H1 (cell line): ENCODE results near the gene PIAS3. TPM values are rescaled to one million over a fixed set of nuclear protein-coding genes. Genes with fewer than 3 reads are reported as not detected.

ENCODE experiments used
- CTCF ChIA-PET: fragments of 300-600 bp; sonication (Branson Sonifier 250); formaldehyde crosslinking; loops from one replicate; lab custom pipeline; 2021; ENCODE audit not compliant: partially characterized antibody; lab: Charles Lee
- POLR2A ChIA-PET: fragments of 300-600 bp; sonication (Branson Sonifier 250); formaldehyde crosslinking; loops from one replicate; lab custom pipeline; 2021; ENCODE audit warnings: inconsistent platforms; ENCODE audit not compliant: partially characterized antibody; lab: Charles Lee
- DNase-seq, 2 experiments: peaks; one replicate each; pipeline versions ENCODE4 v3.0.0 to v3.0.0-alpha.2; 2010 to 2022; ENCODE audit warnings: low spot score in 2 of 2, low read depth in 1 of 2, mixed read lengths in 1 of 2
- FAIRE-seq: peaks from 2 replicates; lab custom pipeline; 2011; peaks lifted over from hg19 to GRCh38; lab: Jason Lieb, UNC
- H2AFZ ChIP-seq: 2 replicates; pipeline ENCODE4 v1.8.1; 2012; ENCODE audit warnings: low read length, inconsistent platforms
- H2AK5ac ChIP-seq: 2 replicates; pipeline ENCODE4 v1.6.1; 2013; ENCODE audit warnings: low read depth, low read length
- H2BK120ac ChIP-seq: replicated peaks from 2 replicates; pipeline ENCODE3; 2013; ENCODE audit warnings: low read depth, low read length, inconsistent platforms
- H2BK12ac ChIP-seq: 2 replicates; pipeline ENCODE4 v1.6.1; 2013; ENCODE audit warnings: low read depth, low read length
- H2BK15ac ChIP-seq: 2 replicates; pipeline ENCODE4 v1.6.1; 2013; ENCODE audit warnings: low read length
- H2BK20ac ChIP-seq: 2 replicates; pipeline ENCODE4 v1.6.1; 2013; ENCODE audit warnings: low read length
- H2BK5ac ChIP-seq: 2 replicates; pipeline ENCODE4 v1.6.1; 2013; ENCODE audit warnings: low read depth, low read length
- H3K14ac ChIP-seq: 2 replicates; pipeline ENCODE4 v1.6.1; 2013; ENCODE audit warnings: inconsistent platforms; ENCODE audit not compliant: insufficient read length
- H3K18ac ChIP-seq: 2 replicates; pipeline ENCODE4 v1.6.1; 2013; ENCODE audit warnings: low read length; ENCODE audit errors: extremely low read depth
- H3K23ac ChIP-seq: 2 replicates; pipeline ENCODE4 v1.6.1; 2013; ENCODE audit warnings: inconsistent platforms; ENCODE audit not compliant: insufficient read length
- H3K23me2 ChIP-seq: 2 replicates; pipeline ENCODE4 v1.6.1; 2013; ENCODE audit warnings: low read depth, low read length
- H3K27ac ChIP-seq: 2 replicates; pipeline ENCODE4 v1.6.1; 2011; ENCODE audit warnings: low read depth, low read length, inconsistent platforms
- H3K27me3 ChIP-seq, 4 experiments: replicated peaks in 1 of 4; 1 replicate in 1 of 4; 2 replicates in 3 of 4; pipeline versions ENCODE4 v1.6.1 to v1.8.1; 2011 to 2013; ENCODE audit warnings: low read length in 3 of 4, mild to moderate bottlenecking in 3 of 4, inconsistent platforms in 2 of 4, mixed read lengths in 2 of 4, moderate library complexity in 1 of 4; ENCODE audit not compliant: control insufficient read depth in 3 of 4, insufficient read depth in 3 of 4; ENCODE audit errors: extremely low read depth in 1 of 4
- H3K36me3 ChIP-seq, 4 experiments: 2 replicates each; pipeline versions ENCODE4 v1.6.1 to v1.8.1; 2011 to 2013; ENCODE audit warnings: mild to moderate bottlenecking in 4 of 4, low read length in 3 of 4, moderate library complexity in 2 of 4, control low read depth in 1 of 4, inconsistent platforms in 1 of 4; ENCODE audit not compliant: insufficient read depth in 4 of 4, control insufficient read depth in 2 of 4
- H3K4ac ChIP-seq: replicated peaks from 2 replicates; pipeline ENCODE3; 2013; ENCODE audit warnings: low read length, low read depth, mixed read lengths, inconsistent platforms; ENCODE audit not compliant: insufficient read length
- H3K4me1 ChIP-seq, 4 experiments: replicated peaks in 1 of 4; 1 replicate in 1 of 4; 2 replicates in 3 of 4; pipeline versions ENCODE4 v1.6.1 to v1.8.1; 2011 to 2013; ENCODE audit warnings: low read length in 3 of 4, inconsistent platforms in 2 of 4, mixed read lengths in 1 of 4; ENCODE audit not compliant: insufficient read depth in 4 of 4, control insufficient read depth in 3 of 4
- H3K4me2 ChIP-seq, 2 experiments: 2 replicates each; pipeline versions ENCODE4 v1.6.1 to v1.8.1; 2011 to 2013; ENCODE audit warnings: low read depth in 2 of 2, low read length in 2 of 2, control low read depth in 1 of 2, inconsistent platforms in 1 of 2, mild to moderate bottlenecking in 1 of 2; ENCODE audit not compliant: insufficient read depth in 1 of 2
- H3K4me3 ChIP-seq, 4 experiments: fragments of 200-600, 300-600 bp in 1 of 4; sonication (generic), shearing (Covaris generic), sonication (Bioruptor Twin) in 1 of 4; 2 replicates each; pipeline versions ENCODE4 v1.5.1 to v1.8.1; 2011 to 2016; ENCODE audit warnings: low read length in 4 of 4, low read depth in 3 of 4, control low read depth in 2 of 4, inconsistent platforms in 2 of 4, mild to moderate bottlenecking in 2 of 4, mixed read lengths in 1 of 4, moderate library complexity in 1 of 4; ENCODE audit not compliant: insufficient read depth in 2 of 4; ENCODE audit errors: extremely low read depth in 1 of 4
- H3K56ac ChIP-seq: replicated peaks from 2 replicates; pipeline ENCODE3; 2013; ENCODE audit warnings: low read depth, mild to moderate bottlenecking, mixed read lengths, low read length, inconsistent platforms; ENCODE audit not compliant: insufficient read length
- H3K79me1 ChIP-seq: 2 replicates; pipeline ENCODE4 v1.6.1; 2013; ENCODE audit warnings: low read depth, low read length, control low read depth
- H3K79me2 ChIP-seq, 2 experiments: 2 replicates each; pipeline versions ENCODE4 v1.6.1 to v1.8.1; 2012 to 2013; ENCODE audit warnings: low read length in 2 of 2, mild to moderate bottlenecking in 2 of 2, inconsistent platforms in 1 of 2; ENCODE audit not compliant: insufficient read depth in 2 of 2, control insufficient read depth in 1 of 2
- H3K9ac ChIP-seq, 4 experiments: replicated peaks in 1 of 4; 1 replicate in 1 of 4; 2 replicates in 3 of 4; pipeline versions ENCODE4 v1.6.1 to v1.8.1; 2011 to 2013; ENCODE audit warnings: low read depth in 3 of 4, low read length in 3 of 4, control low read depth in 2 of 4, mild to moderate bottlenecking in 2 of 4, moderate library complexity in 2 of 4, inconsistent platforms in 1 of 4; ENCODE audit errors: extremely low read depth in 1 of 4
- H3K9me3 ChIP-seq, 2 experiments: 2 replicates each; pipeline versions ENCODE4 v1.6.1 to v1.8.1; 2012 to 2013; ENCODE audit warnings: mild to moderate bottlenecking in 2 of 2, moderate library complexity in 2 of 2, control low read depth in 1 of 2, inconsistent platforms in 1 of 2, low read depth in 1 of 2, low read length in 1 of 2, mixed read lengths in 1 of 2; ENCODE audit not compliant: insufficient read depth in 2 of 2
- H4K20me1 ChIP-seq, 2 experiments: replicated peaks in 1 of 2; 2 replicates each; pipeline versions ENCODE3 to v1.8.1; 2011 to 2013; ENCODE audit warnings: inconsistent platforms in 2 of 2, low read length in 2 of 2, mild to moderate bottlenecking in 1 of 2; ENCODE audit not compliant: insufficient read depth in 2 of 2, control insufficient read depth in 1 of 2
- H4K5ac ChIP-seq: 2 replicates; pipeline ENCODE4 v1.6.1; 2013; ENCODE audit warnings: low read length, low read depth, mixed read lengths, inconsistent platforms; ENCODE audit not compliant: insufficient read length
- H4K8ac ChIP-seq: 2 replicates; pipeline ENCODE4 v1.8.0; 2013; ENCODE audit warnings: mild to moderate bottlenecking, moderate library complexity, low read length, inconsistent platforms; ENCODE audit not compliant: insufficient read depth; ENCODE audit errors: extremely low read depth
- H4K91ac ChIP-seq: replicated peaks from 2 replicates; pipeline ENCODE3; 2013; ENCODE audit warnings: low read length, mixed read lengths, inconsistent platforms; ENCODE audit not compliant: insufficient read length
- CBX5 ChIP-seq: fragments of 300-800, 300-1000 bp; sonication (generic); IDR thresholded peaks from 2 replicates; pipeline ENCODE4 v1.7.1; 2016; ENCODE audit warnings: antibody characterized with exemption, low read length, low read depth
- EGR1 ChIP-seq: IDR thresholded peaks from 2 replicates; pipeline ENCODE4 v1.6.1; 2011; ENCODE audit warnings: low read depth, low read length, borderline replicate concordance
- EZH2 ChIP-seq: fragments of 200-600 bp; sonication (generic); IDR thresholded peaks from 2 replicates; pipeline ENCODE4 v1.7.1; 2012; ENCODE audit warnings: low read depth, mild to moderate bottlenecking, moderate library complexity, low read length, inconsistent platforms; ENCODE audit not compliant: severe bottlenecking
- KDM4A ChIP-seq: IDR thresholded peaks from one replicate; pipeline ENCODE4 v1.7.1; 2012; ENCODE audit warnings: low read depth, mild to moderate bottlenecking, moderate library complexity, low read length, inconsistent platforms; ENCODE audit not compliant: severe bottlenecking
- POLR2A ChIP-seq, 2 experiments: IDR thresholded peaks; 1 replicate in 1 of 2; 2 replicates in 1 of 2; pipeline ENCODE4 v1.6.1; 2011; ENCODE audit warnings: low read depth in 2 of 2, low read length in 2 of 2, mild to moderate bottlenecking in 2 of 2; ENCODE audit errors: control extremely low read depth in 1 of 2
- RAD21 ChIP-seq, 2 experiments: IDR thresholded peaks in 1 of 2; conservative IDR thresholded peaks in 1 of 2; 2 replicates each; pipeline ENCODE4 v1.6.1; 2011; ENCODE audit warnings: low read depth in 2 of 2, low read length in 2 of 2, improper control_type of control experiment in 1 of 2, inconsistent platforms in 1 of 2, mild to moderate bottlenecking in 1 of 2, moderate library complexity in 1 of 2
- SIN3A ChIP-seq, 2 experiments: IDR thresholded peaks in 1 of 2; conservative IDR thresholded peaks in 1 of 2; 2 replicates each; pipeline ENCODE4 v1.6.1; 2011 to 2012; ENCODE audit warnings: low read length in 2 of 2, improper control_type of control experiment in 1 of 2, low read depth in 1 of 2, mild to moderate bottlenecking in 1 of 2
- SP1 ChIP-seq: IDR thresholded peaks from 2 replicates; pipeline ENCODE4 v1.6.1; 2011; ENCODE audit warnings: low read depth, low read length
- SP4 ChIP-seq: IDR thresholded peaks from 2 replicates; pipeline ENCODE4 v1.6.1; 2012; ENCODE audit warnings: low read length, inconsistent platforms
- WGBS, 2 experiments: shearing (Covaris generic) in 1 of 2; methylation state at CpG; one replicate each; pipeline versions ENCODE4 v1.1.6 to v1.1.7; 2013 to 2015; ENCODE audit warnings: low lambda C conversion rate in 2 of 2, mixed read lengths in 2 of 2, inconsistent platforms in 1 of 2, low coverage in 1 of 2, missing lambda C conversion rate in 1 of 2; ENCODE audit not compliant: insufficient replicate concordance in 2 of 2, insufficient coverage in 1 of 2, insufficient read length in 1 of 2; ENCODE audit errors: extremely low coverage in 1 of 2, missing lambda C conversion rate in 1 of 2; 5-methylcytosine and 5-hydroxymethylcytosine counted together
- polyA plus RNA-seq, 7 experiments: library from polyadenylated mRNA; depleted of rRNA in 3 of 7; stranded (reverse) in 5 of 7; unstranded in 2 of 7; fragments of >200 nt in 5 of 7; fragments of 200-250 nt in 2 of 7; gene quantifications; 1 replicate in 5 of 7; 2 replicates in 1 of 7; 4 replicates in 1 of 7; pipeline versions ENCODE4 v1.2.1 to v1.2.3, GENCODE V29; 2011 to 2013; ENCODE audit warnings: missing spikeins in 2 of 7, mixed read lengths in 2 of 7
- total RNA-seq: library from RNA; stranded (reverse); fragmentation: NEBNext Ultra II Directional; extraction: Animal tissue kit (Norgen Biotek cat#: 25700); gene quantifications from 2 replicates; pipeline ENCODE4 v1.2.1, GENCODE V29; 2021

Gene PIAS3
- total and polyA plus RNA-seq, 2 of the 8 experiments (the other 6 are each of a cell fraction or from before 2014, with no cell fraction given) = 36.7 to 49.9 TPM

GRCh38 chr1:145885738-145886287, 26.9 kb upstream of the PIAS3 start, which contains the start of gene ANKRD35:
ANKRD35 (minus strand) TSS chr1:145885866; CDS start chr1:145885758, 108 bp downstream.
- Histone ChIP-seq H3K4me2 (peak within 1 kb of the TSS; percentile 63), H2BK12ac (no peak within 1 kb of the TSS), H3K4me1 (no peaks in the 10 kb centered on the region; a peak in 1 of 7 replicates), H4K20me1 (no peaks in the 10 kb centered on the region), H3K14ac (no peak within 1 kb of the TSS), H2BK5ac (no peak within 1 kb of the TSS), H3K18ac (no peak within 1 kb of the TSS; the same call in 1 of the 2 replicates), H3K9ac (no peak within 1 kb of the TSS), H2BK15ac (no peak within 1 kb of the TSS), H3K27ac (no peak within 1 kb of the TSS), H3K4ac (no peak within 1 kb of the TSS), H3K27me3 (peaks cover 0 to 21% (median 15%) of the 10 kb centered on the region in 4 experiments; a peak in 6 of 7 replicates), H4K91ac (no peak within 1 kb of the TSS), H3K23me2 (peaks cover 5% of the 10 kb centered on the region; the same call in 1 of the 2 replicates), H2AK5ac (no peak within 1 kb of the TSS), H3K9me3 (no peaks in the 10 kb centered on the region), H3K56ac (no peak within 1 kb of the TSS), H2BK20ac (no peak within 1 kb of the TSS), H2BK120ac (no peak within 1 kb of the TSS), H3K79me2 (no peaks in the 10 kb centered on the region), H2AFZ (peak within 1 kb of the TSS; percentile 82; the same call in 1 of the 2 replicates), H4K8ac (no peak within 1 kb of the TSS; the same call in 1 of the 2 replicates), H4K5ac (no peak within 1 kb of the TSS), H3K79me1 (no peaks in the 10 kb centered on the region), H3K23ac (no peak within 1 kb of the TSS), H3K36me3 (no peaks in the 10 kb centered on the region), H3K4me3 (peak within 1 kb of the TSS; percentile 44 to 72 (median 67))
- TF ChIP-seq SP4 = 0 out of 2 replicates have a peak, but pooled peaks have one; percentile 62
- no peak for TF ChIP-seq EZH2
- peak; percentile 61 to 68; a peak in 2 of 4 replicates for TF ChIP-seq SIN3A (conservative IDR thresholded peaks at IDR 0.05 in 1 of 2, IDR thresholded peaks at IDR 0.05 in 1 of 2; ENCODE audit: low read depth in 1 of 2, low read length in 2 of 2)
- no peak for TF ChIP-seq EGR1
- TF ChIP-seq SP1 = peak; percentile 27; the same call in 1 of the 2 replicates
- no peak for TF ChIP-seq CBX5
- no peak for TF ChIP-seq POLR2A (IDR thresholded peaks at IDR 0.05; ENCODE audit: control extremely low read depth in 1 of 2, low read depth in 2 of 2, low read length in 2 of 2)
- TF ChIP-seq KDM4A = peak; percentile 76
- no peak for TF ChIP-seq RAD21 (IDR thresholded peaks at IDR 0.05 in 1 of 2, conservative IDR thresholded peaks at IDR 0.05 in 1 of 2; ENCODE audit: low read depth in 2 of 2, low read length in 2 of 2)
- no peak for FAIRE-seq
- ChIA-PET POLR2A (interaction anchor here (0.9 to 1.3 kb wide), 5 partner anchors 10 to 166 kb away, joined by 3 to 5 read pairs (median 3); partner anchors contain the start of gene PIAS3), CTCF (interaction anchor here (0.7 to 8.7 kb wide), 6 partner anchors 13 to 132 kb away, joined by 3 to 84 read pairs (median 11); partner anchors contain the start of genes ITGA10 and NUDT17)
- DNase-seq = peak in 1 of 2 experiments; percentile 90
- 5% methylated on average over 12 of the region's 36 CpGs; no CpG with 5 or more reads in 1 of the 2 experiments for WGBS, 2 experiments
